Subcutaneous adipose tissue (tissue), 4 donors: ENCODE results near the gene NKAIN2. TPM values are rescaled to one million over a fixed set of nuclear protein-coding genes. Genes with fewer than 3 reads are reported as not detected.

Experiments
- total RNA-seq, 4 donors: library from RNA; depleted of rRNA; stranded (reverse); fragments of >200 nt; gene quantifications; one replicate each; pipeline ENCODE4 v1.1.0, GENCODE V29; 2016
- TF ChIP-seq, protein P1 (sequence below): fragments of 450-650 bp; IDR thresholded peaks from one replicate; pipeline ENCODE4 v1.5.1; 2016; ENCODE audit warnings: low read depth, mild to moderate bottlenecking, control low read depth, antibody characterized with exemption, moderate library complexity

The NKAIN2 gene
- total RNA-seq, 4 donors from 2014 or later = not detected

GRCh38 chr6:124722141-124722878 is 918.6 kb downstream of the NKAIN2 start:
- TF ChIP-seq, protein P1, sequence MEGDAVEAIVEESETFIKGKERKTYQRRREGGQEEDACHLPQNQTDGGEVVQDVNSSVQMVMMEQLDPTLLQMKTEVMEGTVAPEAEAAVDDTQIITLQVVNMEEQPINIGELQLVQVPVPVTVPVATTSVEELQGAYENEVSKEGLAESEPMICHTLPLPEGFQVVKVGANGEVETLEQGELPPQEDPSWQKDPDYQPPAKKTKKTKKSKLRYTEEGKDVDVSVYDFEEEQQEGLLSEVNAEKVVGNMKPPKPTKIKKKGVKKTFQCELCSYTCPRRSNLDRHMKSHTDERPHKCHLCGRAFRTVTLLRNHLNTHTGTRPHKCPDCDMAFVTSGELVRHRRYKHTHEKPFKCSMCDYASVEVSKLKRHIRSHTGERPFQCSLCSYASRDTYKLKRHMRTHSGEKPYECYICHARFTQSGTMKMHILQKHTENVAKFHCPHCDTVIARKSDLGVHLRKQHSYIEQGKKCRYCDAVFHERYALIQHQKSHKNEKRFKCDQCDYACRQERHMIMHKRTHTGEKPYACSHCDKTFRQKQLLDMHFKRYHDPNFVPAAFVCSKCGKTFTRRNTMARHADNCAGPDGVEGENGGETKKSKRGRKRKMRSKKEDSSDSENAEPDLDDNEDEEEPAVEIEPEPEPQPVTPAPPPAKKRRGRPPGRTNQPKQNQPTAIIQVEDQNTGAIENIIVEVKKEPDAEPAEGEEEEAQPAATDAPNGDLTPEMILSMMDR = no peak

GRCh38 chr6:124723671-124724070 is 920.0 kb downstream of the NKAIN2 start:
- TF ChIP-seq, protein P1 = no peak

GRCh38 chr6:124738482-124738881 is 934.8 kb downstream of the NKAIN2 start:
- TF ChIP-seq, protein P1 = no peak

- TF ChIP-seq, protein P1 = no peak
Measured at GRCh38 chr6:124741341-124741740, 937.7 kb downstream of the NKAIN2 start.

- TF ChIP-seq, protein P1 = no peak
Measured at GRCh38 chr6:124742971-124743370, 939.3 kb downstream of the NKAIN2 start.

- TF ChIP-seq, protein P1 = no peak
Measured at GRCh38 chr6:124743420-124743819, 939.8 kb downstream of the NKAIN2 start.

- TF ChIP-seq, protein P1 = no peak
Measured at GRCh38 chr6:124747349-124747748, 943.7 kb downstream of the NKAIN2 start.
